Body of pancreas (tissue), 4 donors: ENCODE measurements around the gene DRAP1.

ENCODE experiments used
- POLR2A ChIP-seq, 3 donors: fragments of 450-650 bp; IDR thresholded peaks; one replicate each; pipeline ENCODE4 v1.6.1; 2016; ENCODE audit warnings: antibody characterized with exemption in 3 of 3, mild to moderate bottlenecking in 2 of 3
- TF ChIP-seq, protein P1 (sequence below), 7 experiments: fragments of 450-650 bp in 4 of 7; fragments of 200-600 bp in 3 of 7; sonication (generic) in 3 of 7; IDR thresholded peaks; one replicate each; pipeline ENCODE4 v1.5.1; 2016 to 2019; ENCODE audit warnings: antibody characterized with exemption in 7 of 7

GRCh38 chr11:65954771-65955170 is 35.5 kb downstream of the DRAP1 start:
- TF ChIP-seq, protein P1, sequence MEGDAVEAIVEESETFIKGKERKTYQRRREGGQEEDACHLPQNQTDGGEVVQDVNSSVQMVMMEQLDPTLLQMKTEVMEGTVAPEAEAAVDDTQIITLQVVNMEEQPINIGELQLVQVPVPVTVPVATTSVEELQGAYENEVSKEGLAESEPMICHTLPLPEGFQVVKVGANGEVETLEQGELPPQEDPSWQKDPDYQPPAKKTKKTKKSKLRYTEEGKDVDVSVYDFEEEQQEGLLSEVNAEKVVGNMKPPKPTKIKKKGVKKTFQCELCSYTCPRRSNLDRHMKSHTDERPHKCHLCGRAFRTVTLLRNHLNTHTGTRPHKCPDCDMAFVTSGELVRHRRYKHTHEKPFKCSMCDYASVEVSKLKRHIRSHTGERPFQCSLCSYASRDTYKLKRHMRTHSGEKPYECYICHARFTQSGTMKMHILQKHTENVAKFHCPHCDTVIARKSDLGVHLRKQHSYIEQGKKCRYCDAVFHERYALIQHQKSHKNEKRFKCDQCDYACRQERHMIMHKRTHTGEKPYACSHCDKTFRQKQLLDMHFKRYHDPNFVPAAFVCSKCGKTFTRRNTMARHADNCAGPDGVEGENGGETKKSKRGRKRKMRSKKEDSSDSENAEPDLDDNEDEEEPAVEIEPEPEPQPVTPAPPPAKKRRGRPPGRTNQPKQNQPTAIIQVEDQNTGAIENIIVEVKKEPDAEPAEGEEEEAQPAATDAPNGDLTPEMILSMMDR (IDR thresholded peaks at IDR 0.05): no peak
- TF ChIP-seq POLR2A (IDR thresholded peaks at IDR 0.05): no peak
